IPS-20b (cell line): ENCODE measurements around the gene MTHFS.

Experiments used
- H3K27ac ChIP-seq: one replicate; pipeline ENCODE4 v1.5.1; 2013; ENCODE audit warnings: low read length
- H3K27me3 ChIP-seq: 2 replicates; pipeline ENCODE4 v1.6.1; 2013; ENCODE audit warnings: mild to moderate bottlenecking, low read length, inconsistent platforms; ENCODE audit not compliant: insufficient read depth
- H3K36me3 ChIP-seq: 2 replicates; pipeline ENCODE4 v1.6.1; 2013; ENCODE audit warnings: low read depth, mild to moderate bottlenecking, inconsistent platforms, low read length, moderate library complexity; ENCODE audit not compliant: insufficient read depth
- H3K4me1 ChIP-seq: 2 replicates; pipeline ENCODE4 v1.6.1; 2013; ENCODE audit warnings: mild to moderate bottlenecking, control low read depth, inconsistent platforms, low read length, moderate library complexity; ENCODE audit not compliant: insufficient read depth
- H3K4me3 ChIP-seq: 2 replicates; pipeline ENCODE4 v1.5.1; 2013; ENCODE audit warnings: mild to moderate bottlenecking, low read length, inconsistent platforms
- H3K9ac ChIP-seq: 2 replicates; pipeline ENCODE4 v1.6.1; 2013; ENCODE audit warnings: low read depth, mild to moderate bottlenecking, inconsistent platforms, low read length, moderate library complexity
- H3K9me3 ChIP-seq: 2 replicates; pipeline ENCODE4 v1.6.1; 2013; ENCODE audit warnings: mild to moderate bottlenecking, low read depth, low read length, inconsistent platforms; ENCODE audit not compliant: insufficient read depth

The MTHFS gene

DNA sequence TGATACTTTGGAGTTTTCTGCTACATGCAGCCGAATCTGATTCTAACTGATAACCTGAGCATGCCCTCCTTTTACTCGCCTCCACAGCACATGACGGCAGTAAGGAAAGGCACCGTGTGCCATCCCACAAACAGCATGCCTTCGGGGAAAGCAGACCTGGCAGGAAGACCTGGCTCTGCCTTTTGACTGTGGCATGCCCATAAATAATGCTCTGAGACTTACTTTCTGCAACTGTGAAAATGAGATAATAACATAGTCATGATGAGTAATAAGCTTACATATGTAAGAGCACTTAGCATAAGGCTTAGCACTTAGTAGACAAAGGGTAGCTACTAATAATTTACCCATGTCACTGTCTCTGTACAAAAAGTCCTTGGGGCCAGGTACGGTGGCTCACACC lies 32.9 kb downstream of the MTHFS start:
- H3K4me3 ChIP-seq, result no peak overlapping the region
- H3K4me1 ChIP-seq, result no peaks in the 10 kb centered on the region
- H3K27me3 ChIP-seq, result no peaks in the 10 kb centered on the region
- H3K9ac ChIP-seq, result no peak overlapping the region
- H3K9me3 ChIP-seq, result no peaks in the 10 kb centered on the region
- H3K36me3 ChIP-seq, result peaks cover 10% of the 10 kb centered on the region; the same call in 1 of the 2 replicates
- H3K27ac ChIP-seq, result no peak overlapping the region

DNA sequence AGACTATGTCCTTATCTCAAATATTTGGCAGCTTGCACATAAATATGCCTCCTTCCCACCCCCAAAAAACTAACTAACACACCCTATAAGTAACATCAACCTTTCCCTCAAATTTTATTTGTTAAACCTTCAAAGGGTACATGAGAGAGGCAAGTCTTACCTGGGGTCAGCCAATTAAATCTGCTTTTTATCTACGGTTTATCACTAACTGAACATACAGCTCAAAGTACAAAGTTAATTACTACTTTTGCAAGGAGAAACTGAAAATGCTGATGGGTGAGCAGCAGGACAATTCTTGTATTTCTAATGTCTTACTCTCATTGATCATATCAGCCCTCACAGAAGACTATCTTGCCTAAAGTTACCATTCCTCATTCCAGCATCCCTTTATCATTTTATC lies 34.6 kb downstream of the MTHFS start:
- H3K4me1 ChIP-seq, result no peaks in the 10 kb centered on the region
- H3K9ac ChIP-seq, result no peak overlapping the region
- no peaks in the 10 kb centered on the region for H3K27me3 ChIP-seq
- H3K36me3 ChIP-seq, result peaks cover 5% of the 10 kb centered on the region; the same call in 1 of the 2 replicates
- no peaks in the 10 kb centered on the region for H3K9me3 ChIP-seq
- H3K27ac ChIP-seq, result no peak overlapping the region
- no peak overlapping the region for H3K4me3 ChIP-seq

DNA sequence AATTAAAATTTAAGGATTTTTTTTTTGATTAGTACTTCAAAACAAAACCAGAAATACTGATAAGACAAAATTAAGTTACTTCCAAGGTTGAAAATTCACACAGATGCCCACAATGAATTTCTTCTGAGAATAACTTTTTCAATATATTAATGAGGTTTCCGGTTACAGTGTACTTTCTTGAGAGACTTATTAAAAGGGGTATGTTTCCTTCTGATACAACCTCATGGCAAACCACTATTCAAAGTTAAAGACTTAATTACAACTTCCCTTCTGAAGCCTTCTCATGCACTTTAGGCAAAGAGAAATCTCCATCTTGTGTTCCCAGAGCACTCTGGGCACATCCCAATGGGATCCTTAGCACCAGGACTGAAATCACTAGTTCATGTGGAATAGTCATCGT lies 36.2 kb downstream of the MTHFS start:
- Histone ChIP-seq H3K4me3 (no peak overlapping the region), H3K4me1 (no peaks in the 10 kb centered on the region), H3K9me3 (no peaks in the 10 kb centered on the region), H3K9ac (no peak overlapping the region), H3K27me3 (no peaks in the 10 kb centered on the region), H3K27ac (no peak overlapping the region), H3K36me3 (peaks cover 5% of the 10 kb centered on the region; the same call in 1 of the 2 replicates)

DNA sequence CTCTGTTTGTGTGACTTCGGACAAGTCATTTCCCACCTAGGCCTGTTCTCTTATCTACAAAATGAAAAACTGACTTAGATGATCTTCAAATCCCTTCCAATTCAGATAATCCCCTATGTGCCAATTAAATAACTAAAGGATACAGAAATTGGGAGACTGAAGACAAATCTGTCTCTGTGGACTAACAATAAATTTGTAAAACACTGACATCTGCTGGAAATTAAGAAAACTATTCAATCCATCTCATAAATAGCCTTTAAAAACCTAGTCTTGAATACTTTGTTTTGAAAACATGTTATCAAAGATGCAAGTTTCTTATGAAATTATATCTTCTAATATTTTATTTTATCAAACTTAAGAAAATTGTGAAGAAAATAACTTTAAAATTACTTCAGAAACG lies 38.3 kb downstream of the MTHFS start:
- Histone ChIP-seq H3K36me3 (0 out of 2 replicates have a peak, but pooled peaks cover 2% of the 10 kb centered on the region), H3K9ac (no peak overlapping the region), H3K4me1 (peaks cover 6% of the 10 kb centered on the region), H3K4me3 (no peak overlapping the region), H3K27me3 (no peaks in the 10 kb centered on the region), H3K27ac (no peak overlapping the region), H3K9me3 (no peaks in the 10 kb centered on the region)

DNA sequence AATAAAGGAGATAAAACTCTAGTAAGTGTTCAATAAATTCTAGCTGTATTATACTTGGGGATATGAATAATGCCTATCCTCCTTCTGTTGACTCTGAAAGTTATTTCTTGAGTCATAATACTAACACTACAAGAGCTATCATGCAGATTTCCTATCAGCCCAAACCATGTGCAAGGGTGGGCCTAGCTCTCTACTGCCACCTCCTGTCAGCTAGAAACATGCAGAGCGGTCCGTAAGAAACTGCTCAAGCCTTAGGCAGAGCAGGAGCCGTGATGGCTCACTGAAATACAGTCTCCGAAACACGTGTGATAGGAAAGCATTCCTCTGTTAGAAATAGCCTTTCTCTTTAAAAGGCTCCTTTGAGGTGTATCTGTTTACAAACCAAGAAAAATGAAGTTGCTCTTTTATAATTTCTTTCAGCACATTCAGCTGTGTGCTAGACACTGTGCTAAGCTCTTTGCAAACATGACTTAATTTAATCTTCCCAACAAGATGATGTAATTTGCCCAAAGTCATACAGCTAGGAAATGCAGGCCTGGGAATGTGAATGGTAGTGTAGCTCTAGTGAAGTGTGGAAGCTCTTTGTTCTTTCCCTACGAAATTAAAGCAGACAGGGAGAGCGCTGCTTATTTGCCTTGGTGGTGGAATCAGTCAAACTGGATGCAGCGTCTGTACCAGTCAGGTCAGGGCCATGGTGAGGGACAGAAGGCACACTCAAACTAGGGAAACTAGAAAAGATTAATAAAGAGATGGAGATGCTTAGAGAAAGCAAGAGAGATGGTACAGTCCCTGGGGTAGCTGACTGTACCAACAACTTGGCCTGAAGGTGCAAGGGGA lies 43.1 kb downstream of the MTHFS start:
- peak overlapping the region; percentile 60; the same call in 1 of the 2 replicates for H3K9ac ChIP-seq
- H3K36me3 ChIP-seq, result 0 out of 2 replicates have a peak, but pooled peaks cover 3% of the 10 kb centered on the region
- H3K4me1 ChIP-seq, result peaks cover 6% of the 10 kb centered on the region
- H3K9me3 ChIP-seq, result no peaks in the 10 kb centered on the region
- H3K27me3 ChIP-seq, result no peaks in the 10 kb centered on the region
- H3K27ac ChIP-seq, result no peak overlapping the region
- no peak overlapping the region for H3K4me3 ChIP-seq

DNA sequence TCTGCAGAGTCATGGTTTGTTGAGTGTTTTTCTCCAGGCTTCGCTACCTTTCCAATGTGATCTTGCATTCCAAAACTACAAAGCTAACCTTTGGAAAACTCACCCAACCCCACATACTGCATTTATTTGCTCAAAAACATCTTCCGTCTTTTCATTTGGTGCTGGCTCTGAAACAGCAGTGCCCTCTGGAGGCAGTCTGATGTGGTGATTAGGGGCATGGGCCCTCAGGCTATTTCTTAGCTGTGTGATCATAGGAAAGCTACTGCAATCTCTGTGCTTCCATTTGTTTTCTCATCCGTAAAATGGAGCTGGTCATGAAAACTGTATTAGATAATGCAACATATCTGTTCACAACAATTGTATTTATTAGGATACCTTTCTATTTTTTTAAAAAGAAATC lies 47.0 kb downstream of the MTHFS start:
- Histone ChIP-seq H3K27ac (no peak overlapping the region), H3K4me3 (no peak overlapping the region), H3K27me3 (no peaks in the 10 kb centered on the region), H3K36me3 (peaks cover 11% of the 10 kb centered on the region; the same call in 1 of the 2 replicates), H3K9me3 (no peaks in the 10 kb centered on the region), H3K4me1 (peaks cover 6% of the 10 kb centered on the region), H3K9ac (no peak overlapping the region)

DNA sequence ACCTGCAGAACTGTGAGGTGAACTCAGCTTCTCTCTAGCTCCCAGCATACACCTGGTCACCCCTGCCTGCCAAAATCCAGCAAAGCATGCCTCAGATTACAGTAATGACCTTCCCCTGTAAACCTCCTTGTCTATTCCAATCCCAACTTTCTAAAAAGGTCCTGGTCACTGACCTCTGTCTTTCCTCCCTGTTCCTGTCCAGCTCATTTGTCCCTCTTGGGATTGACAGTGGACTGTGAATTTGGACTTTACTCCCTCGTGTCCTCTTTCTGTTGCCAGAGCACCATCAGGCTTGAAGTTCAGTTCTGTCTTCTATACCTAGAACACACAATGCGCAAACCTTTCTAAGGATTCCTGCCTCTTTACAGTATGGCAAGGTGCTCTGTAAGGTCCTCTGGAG lies 50.3 kb downstream of the MTHFS start:
- no peak overlapping the region for H3K9ac ChIP-seq
- no peaks in the 10 kb centered on the region for H3K4me1 ChIP-seq
- H3K27me3 ChIP-seq, result no peaks in the 10 kb centered on the region
- no peaks in the 10 kb centered on the region for H3K9me3 ChIP-seq
- H3K4me3 ChIP-seq, result no peak overlapping the region
- H3K27ac ChIP-seq, result no peak overlapping the region
- peaks cover 29% of the 10 kb centered on the region for H3K36me3 ChIP-seq

DNA sequence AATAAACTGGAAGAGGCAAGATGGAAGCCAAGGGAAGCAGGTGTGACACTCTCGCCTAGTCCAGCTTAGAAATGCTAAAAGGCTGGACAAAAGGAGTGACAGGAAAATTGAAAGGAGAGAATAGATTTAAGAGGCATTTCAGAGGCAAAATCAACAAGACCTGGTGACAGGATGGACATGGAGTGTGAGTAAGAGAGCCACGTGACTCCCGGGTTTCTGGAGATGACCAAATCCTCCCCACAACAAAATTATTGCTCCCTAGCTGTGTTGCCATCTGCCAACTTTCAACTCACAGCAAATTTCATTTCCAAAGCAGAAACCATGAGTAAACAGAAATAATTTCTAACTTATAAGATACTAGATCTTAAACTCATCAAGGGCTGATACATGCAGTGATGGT lies 52.6 kb downstream of the MTHFS start:
- Histone ChIP-seq H3K27me3 (no peaks in the 10 kb centered on the region), H3K9me3 (no peaks in the 10 kb centered on the region), H3K4me3 (no peak overlapping the region), H3K9ac (no peak overlapping the region), H3K4me1 (no peaks in the 10 kb centered on the region), H3K27ac (no peak overlapping the region), H3K36me3 (peaks cover 39% of the 10 kb centered on the region)

DNA sequence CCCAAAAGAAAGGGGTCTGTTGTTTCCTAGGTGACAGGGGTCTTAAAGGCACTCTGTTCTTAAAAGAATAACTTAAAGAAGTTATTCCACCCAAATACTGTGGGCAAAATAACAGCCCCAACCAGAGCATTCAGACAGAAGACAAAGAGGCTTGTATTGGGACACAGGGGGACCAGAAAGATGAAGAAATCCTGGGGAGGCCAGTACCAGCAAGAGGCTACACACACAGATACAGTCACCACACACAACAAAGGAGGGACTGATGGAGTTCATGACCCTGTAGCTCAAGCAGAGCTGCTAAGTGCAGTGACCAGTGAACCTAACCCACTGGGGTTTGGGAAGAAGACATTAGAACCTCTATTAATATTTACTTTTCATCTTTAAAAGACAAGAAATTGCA lies 59.0 kb downstream of the MTHFS start:
- peaks cover 24% of the 10 kb centered on the region for H3K36me3 ChIP-seq
- no peaks in the 10 kb centered on the region for H3K9me3 ChIP-seq
- H3K4me1 ChIP-seq, result peaks cover 4% of the 10 kb centered on the region; the same call in 1 of the 2 replicates
- no peak overlapping the region for H3K9ac ChIP-seq
- no peaks in the 10 kb centered on the region for H3K27me3 ChIP-seq
- H3K4me3 ChIP-seq, result no peak overlapping the region
- H3K27ac ChIP-seq, result no peak overlapping the region

DNA sequence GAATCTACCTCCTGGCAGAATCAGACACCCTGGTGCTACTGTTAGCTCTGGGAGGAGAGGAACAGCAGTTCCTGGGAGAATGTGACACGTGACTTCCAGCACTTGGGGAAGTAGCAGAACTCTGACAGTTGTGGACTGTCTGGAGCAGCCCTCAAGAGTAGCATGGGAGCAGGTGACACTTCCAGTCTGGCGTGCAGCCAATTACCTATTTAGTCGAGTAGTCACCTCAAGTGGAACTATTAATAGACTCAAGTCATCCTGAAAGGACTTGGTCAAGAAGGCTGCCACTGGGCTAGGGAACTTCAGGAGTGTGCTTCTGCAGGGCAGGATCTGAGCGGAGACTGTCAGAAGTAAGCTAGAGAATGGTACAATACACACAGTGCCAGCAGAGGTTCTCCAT lies 62.3 kb downstream of the MTHFS start:
- H3K9ac ChIP-seq, result no peak overlapping the region
- peaks cover 17% of the 10 kb centered on the region for H3K36me3 ChIP-seq
- H3K27ac ChIP-seq, result no peak overlapping the region
- no peaks in the 10 kb centered on the region for H3K9me3 ChIP-seq
- no peaks in the 10 kb centered on the region for H3K27me3 ChIP-seq
- H3K4me3 ChIP-seq, result no peak overlapping the region
- peaks cover 4% of the 10 kb centered on the region; the same call in 1 of the 2 replicates for H3K4me1 ChIP-seq

DNA sequence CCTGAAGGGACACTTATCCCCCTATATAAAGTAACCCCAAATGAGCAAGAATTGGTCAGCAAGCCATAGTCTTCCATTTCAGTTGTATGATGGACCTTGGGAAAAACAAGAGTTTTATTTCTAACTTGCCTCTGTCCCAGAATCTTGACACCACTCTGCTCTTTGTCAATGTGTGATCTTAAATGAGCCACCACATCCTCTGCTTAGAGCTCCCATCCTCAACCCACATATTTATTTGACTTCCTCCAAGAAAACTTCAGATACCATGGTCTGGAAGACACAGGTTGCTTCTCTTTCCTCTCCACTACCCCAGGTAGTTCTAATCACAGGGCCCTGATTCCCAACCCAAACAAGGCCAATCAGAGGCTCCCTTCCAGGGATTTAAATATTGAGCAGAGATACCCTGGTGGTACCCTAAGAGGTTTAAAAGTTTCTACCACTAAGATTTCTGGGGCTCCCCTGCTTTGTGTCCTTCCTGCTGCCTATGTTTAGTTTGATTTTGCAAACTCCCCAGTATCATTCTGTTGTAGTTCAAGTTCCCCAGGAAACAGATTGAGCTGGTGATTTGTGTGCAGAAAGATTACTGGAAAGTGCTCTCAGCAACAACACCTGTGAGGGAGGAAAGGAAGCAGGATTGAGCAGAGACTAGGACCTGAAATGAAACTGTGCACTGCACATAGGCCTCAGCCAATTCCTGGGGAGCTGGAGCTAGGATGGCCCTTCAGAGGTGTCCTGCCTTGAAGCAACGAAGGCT lies 64.3 kb downstream of the MTHFS start:
- H3K27ac ChIP-seq, result no peak overlapping the region
- H3K9me3 ChIP-seq, result peaks cover 3% of the 10 kb centered on the region; the same call in 1 of the 2 replicates
- peaks cover 4% of the 10 kb centered on the region; the same call in 1 of the 2 replicates for H3K4me1 ChIP-seq
- no peak overlapping the region for H3K4me3 ChIP-seq
- H3K9ac ChIP-seq, result no peak overlapping the region
- no peaks in the 10 kb centered on the region for H3K27me3 ChIP-seq
- peaks cover 8% of the 10 kb centered on the region; the same call in 1 of the 2 replicates for H3K36me3 ChIP-seq
